ENCODE measurements around the gene FDX2. TPM values are rescaled to one million over a fixed set of nuclear protein-coding genes. Genes with fewer than 3 reads are reported as not detected.

FDX2 gene
- total and polyA plus RNA-seq, 2 donors (not counting 1 experiment from before 2014, with no cell fraction given) = 13.9 to 21.5 TPM

DNA sequence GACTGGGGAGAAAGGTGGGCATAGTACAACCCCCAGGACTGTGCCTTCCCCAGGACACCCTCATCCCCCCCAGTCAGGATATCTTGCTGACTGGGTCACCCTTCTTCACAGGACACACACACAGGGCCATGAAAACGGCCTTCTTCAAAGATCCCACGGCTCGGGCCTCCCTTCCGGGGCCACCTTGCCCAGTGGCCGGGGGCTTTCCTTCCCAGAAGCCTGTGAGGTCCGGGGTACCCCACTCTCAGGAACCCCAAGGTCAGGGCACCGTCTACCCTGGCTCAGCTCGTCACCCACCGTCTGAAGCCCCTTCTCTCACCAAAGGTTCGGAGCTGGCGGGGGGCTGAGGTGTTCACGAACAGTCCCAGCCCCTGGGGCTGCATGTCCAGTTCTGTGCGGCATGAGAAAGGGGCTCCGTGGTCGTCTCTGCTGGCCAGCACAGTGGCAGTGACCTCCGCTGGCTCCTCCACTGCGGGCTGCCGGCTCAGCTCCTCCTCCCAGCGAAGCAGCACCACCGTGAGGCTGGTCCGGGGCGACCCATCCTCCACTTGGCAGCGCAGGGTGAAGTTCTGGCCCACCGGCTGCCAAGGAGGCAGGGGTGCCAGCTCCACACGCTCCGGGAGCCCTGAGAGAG is 19.7 kb upstream of the FDX2 start:
- no peak overlapping the region for H3K4me2 ChIP-seq (replicated peaks; ENCODE audit: low read depth, low read length, poor library complexity, severe bottlenecking)
- peaks cover 39% of the 10 kb centered on the region for H3K4me1 Mint-ChIP-seq
- 97% methylated on average over 26 of the region's 26 CpGs for WGBS (ENCODE audit: insufficient coverage)
- H3K9me3 Mint-ChIP-seq (ENCODE audit: insufficient read depth) = no peaks in the 10 kb centered on the region
- H3K9ac ChIP-seq (ENCODE audit: low read length) = no peak overlapping the region
- no peaks in the 10 kb centered on the region for H3K27me3 Mint-ChIP-seq
- ATAC-seq (ENCODE audit: low read depth) (no peak), DNase-seq (peak; percentile 6)
- peaks cover 90% of the 10 kb centered on the region for H3K79me2 ChIP-seq (ENCODE audit: control insufficient read depth, insufficient read depth, low read length)
- H3K4me3 ChIP-seq (ENCODE audit: control extremely low read depth in 1 of 5, extremely low read depth in 1 of 5, insufficient read depth in 1 of 5, low read depth in 2 of 5, low read length in 4 of 5) = no peak overlapping the region
- no peaks in the 10 kb centered on the region for H3K27me3 ChIP-seq (replicated peaks in 1 of 4; ENCODE audit: control extremely low read depth in 1 of 4, control insufficient read depth in 3 of 4, insufficient read depth in 4 of 4, low read length in 3 of 4)
- H3K9me3 ChIP-seq (ENCODE audit: control extremely low read depth in 1 of 3, control insufficient read depth in 2 of 3, insufficient read depth in 1 of 3, low read length in 2 of 3) = peaks cover 0 to 15% (median 0%) of the 10 kb centered on the region in 3 donors
- no peak overlapping the region for H2AFZ ChIP-seq (ENCODE audit: insufficient read depth, low read depth, low read length, poor library complexity, severe bottlenecking)
- POLR2A ChIA-PET = no interaction called here
- H3K27ac Mint-ChIP-seq = no peak overlapping the region
- peaks cover 27 to 43% of the 10 kb centered on the region in 2 donors for H3K4me1 ChIP-seq (ENCODE audit: control insufficient read depth in 2 of 2, insufficient read depth in 2 of 2, low read length in 2 of 2)
- H3K4me3 Mint-ChIP-seq = no peak overlapping the region
- no peak overlapping the region for H3K27ac ChIP-seq (ENCODE audit: low read length in 2 of 2)
- peaks cover 43% of the 10 kb centered on the region for H4K20me1 ChIP-seq (ENCODE audit: control insufficient read depth, insufficient read depth, low read length, poor library complexity, severe bottlenecking)
- H3K36me3 ChIP-seq (replicated peaks in 1 of 2; ENCODE audit: control extremely low read depth in 1 of 2, control insufficient read depth in 1 of 2, extremely low read depth in 1 of 2, insufficient read depth in 2 of 2, low read length in 1 of 2) = peaks cover 0 to 26% of the 10 kb centered on the region in 2 experiments
- TF ChIP-seq, protein P1, sequence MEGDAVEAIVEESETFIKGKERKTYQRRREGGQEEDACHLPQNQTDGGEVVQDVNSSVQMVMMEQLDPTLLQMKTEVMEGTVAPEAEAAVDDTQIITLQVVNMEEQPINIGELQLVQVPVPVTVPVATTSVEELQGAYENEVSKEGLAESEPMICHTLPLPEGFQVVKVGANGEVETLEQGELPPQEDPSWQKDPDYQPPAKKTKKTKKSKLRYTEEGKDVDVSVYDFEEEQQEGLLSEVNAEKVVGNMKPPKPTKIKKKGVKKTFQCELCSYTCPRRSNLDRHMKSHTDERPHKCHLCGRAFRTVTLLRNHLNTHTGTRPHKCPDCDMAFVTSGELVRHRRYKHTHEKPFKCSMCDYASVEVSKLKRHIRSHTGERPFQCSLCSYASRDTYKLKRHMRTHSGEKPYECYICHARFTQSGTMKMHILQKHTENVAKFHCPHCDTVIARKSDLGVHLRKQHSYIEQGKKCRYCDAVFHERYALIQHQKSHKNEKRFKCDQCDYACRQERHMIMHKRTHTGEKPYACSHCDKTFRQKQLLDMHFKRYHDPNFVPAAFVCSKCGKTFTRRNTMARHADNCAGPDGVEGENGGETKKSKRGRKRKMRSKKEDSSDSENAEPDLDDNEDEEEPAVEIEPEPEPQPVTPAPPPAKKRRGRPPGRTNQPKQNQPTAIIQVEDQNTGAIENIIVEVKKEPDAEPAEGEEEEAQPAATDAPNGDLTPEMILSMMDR (IDR thresholded peaks at IDR 0.05) = no peak
- no peak for TF ChIP-seq EZH2 (IDR thresholded peaks at IDR 0.05; ENCODE audit: borderline replicate concordance, insufficient read depth, low read depth, low read length, poor library complexity, severe bottlenecking)
- CTCF ChIA-PET = interaction anchor here (4.3 kb wide), 1 partner anchor 65 kb away, joined by 14 read pairs; the partner anchor contains the start of gene ICAM1
- intact Hi-C loops (cut with micrococcal nuclease) = no loop called here

All from B cell (primary cell).